Measurements from ENCODE around the gene CNTNAP2. TPM values are rescaled to one million over a fixed set of nuclear protein-coding genes. Genes with fewer than 3 reads are reported as not detected.
"Not testable (repeated sequence)": the region's sequence is repeated elsewhere in the genome, so short reads cannot be mapped to it uniquely, and the experiment has no call there.

Gene CNTNAP2
- total RNA-seq, 1 donor from 2014 or later, result 1.2 TPM

- no peak for ATAC-seq
These were observed 1584.1 kb downstream of the CNTNAP2 start for GRCh38 chr7:147700702-147701101.

GRCh38 chr7:147707926-147708325, 1591.3 kb downstream of the CNTNAP2 start:
- ATAC-seq, result no peak

- ATAC-seq, result no peak
These were observed 1592.3 kb downstream of the CNTNAP2 start for GRCh38 chr7:147708871-147709270.

- no peak for ATAC-seq
These were observed 1594.8 kb downstream of the CNTNAP2 start for GRCh38 chr7:147711447-147711846.

GRCh38 chr7:147721962-147722830, 1605.6 kb downstream of the CNTNAP2 start:
- ATAC-seq, result no peak

- no peak for ATAC-seq
These were observed 1606.9 kb downstream of the CNTNAP2 start for GRCh38 chr7:147723536-147723935.

GRCh38 chr7:147731311-147731710, 1614.7 kb downstream of the CNTNAP2 start:
- no peak for ATAC-seq

GRCh38 chr7:147737559-147738214, 1621.1 kb downstream of the CNTNAP2 start:
- ATAC-seq, result not testable (repeated sequence)

- ATAC-seq, result no peak
These were observed 1625.7 kb downstream of the CNTNAP2 start for GRCh38 chr7:147742301-147742700.

GRCh38 chr7:147756300-147756699, 1639.7 kb downstream of the CNTNAP2 start:
- ATAC-seq, result no peak

GRCh38 chr7:147759327-147759943, 1642.8 kb downstream of the CNTNAP2 start:
- no peak for ATAC-seq

GRCh38 chr7:147765301-147765700, 1648.7 kb downstream of the CNTNAP2 start:
- ATAC-seq, result no peak

GRCh38 chr7:147771344-147771743, 1654.7 kb downstream of the CNTNAP2 start:
- no peak for ATAC-seq

- ATAC-seq, result no peak
These were observed 1657.9 kb downstream of the CNTNAP2 start for GRCh38 chr7:147774461-147774860.

GRCh38 chr7:147775516-147776284, 1659.1 kb downstream of the CNTNAP2 start:
- no peak for ATAC-seq

- no peak for ATAC-seq
These were observed 1660.7 kb downstream of the CNTNAP2 start for GRCh38 chr7:147777309-147777708.

- no peak for ATAC-seq
These were observed 1663.3 kb downstream of the CNTNAP2 start for GRCh38 chr7:147779949-147780348.

- ATAC-seq, result no peak
These were observed 1680.0 kb downstream of the CNTNAP2 start for GRCh38 chr7:147796581-147796980.

- no peak for ATAC-seq
These were observed 1681.4 kb downstream of the CNTNAP2 start for GRCh38 chr7:147798001-147798400.

GRCh38 chr7:147801762-147802161, 1685.2 kb downstream of the CNTNAP2 start:
- ATAC-seq, result not testable (repeated sequence)

GRCh38 chr7:147803151-147803550, 1686.5 kb downstream of the CNTNAP2 start:
- ATAC-seq, result no peak

- no peak for ATAC-seq
These were observed 1687.0 kb downstream of the CNTNAP2 start for GRCh38 chr7:147803606-147804005.

- ATAC-seq, result no peak
These were observed 1687.4 kb downstream of the CNTNAP2 start for GRCh38 chr7:147804032-147804431.
